ENCODE results near the gene COL4A1.

Gene COL4A1

DNA sequence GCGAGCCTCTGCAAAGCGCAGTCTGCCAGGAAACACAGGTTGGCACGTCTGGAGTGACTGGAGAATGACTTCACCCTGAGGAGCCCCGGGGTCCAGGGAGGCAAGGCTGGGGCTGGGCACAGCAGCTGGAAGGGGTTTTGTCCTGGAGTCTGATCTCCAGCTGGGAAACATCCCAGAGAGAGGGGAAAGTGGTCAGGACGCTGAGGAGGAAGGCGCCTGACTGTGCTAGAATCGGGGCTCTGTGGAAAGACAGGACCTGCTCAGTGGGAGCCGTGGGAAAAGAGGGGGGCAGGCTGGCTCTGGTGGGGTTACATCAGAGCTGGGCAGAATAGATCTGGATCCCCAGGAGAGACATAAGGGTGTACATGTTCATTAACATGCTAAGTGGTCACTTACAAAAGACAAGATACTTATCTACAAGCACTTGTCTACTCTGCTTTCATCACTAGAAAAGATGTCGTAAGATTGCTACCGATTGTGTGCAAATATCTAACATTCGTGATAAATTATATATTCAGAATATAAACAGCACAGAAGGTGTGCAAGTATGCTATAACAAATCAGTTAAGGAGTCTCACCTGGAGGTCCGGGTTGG is 106.6 kb downstream of the COL4A1 start:
- Histone ChIP-seq H2AFZ (ENCODE audit: low read depth) (no peak overlapping the region), H3K4me3 (IDR thresholded peaks at IDR 0.05; ENCODE audit: insufficient read depth, low read depth, low read length) (no peak overlapping the region), H3K79me2 (ENCODE audit: insufficient read depth, low read depth) (no peaks in the 10 kb centered on the region), H3K27me3 (ENCODE audit: insufficient read depth, low read depth) (no peaks in the 10 kb centered on the region), H3K9ac (no peak overlapping the region), H3K4me2 (no peak overlapping the region), H3K4me1 (ENCODE audit: low read depth, poor library complexity, severe bottlenecking) (no peaks in the 10 kb centered on the region), H4K20me1 (ENCODE audit: insufficient read depth) (no peaks in the 10 kb centered on the region), H3K27ac (no peak overlapping the region), H3K36me3 (ENCODE audit: insufficient read depth) (no peaks in the 10 kb centered on the region)
- TF ChIP-seq, protein P1, sequence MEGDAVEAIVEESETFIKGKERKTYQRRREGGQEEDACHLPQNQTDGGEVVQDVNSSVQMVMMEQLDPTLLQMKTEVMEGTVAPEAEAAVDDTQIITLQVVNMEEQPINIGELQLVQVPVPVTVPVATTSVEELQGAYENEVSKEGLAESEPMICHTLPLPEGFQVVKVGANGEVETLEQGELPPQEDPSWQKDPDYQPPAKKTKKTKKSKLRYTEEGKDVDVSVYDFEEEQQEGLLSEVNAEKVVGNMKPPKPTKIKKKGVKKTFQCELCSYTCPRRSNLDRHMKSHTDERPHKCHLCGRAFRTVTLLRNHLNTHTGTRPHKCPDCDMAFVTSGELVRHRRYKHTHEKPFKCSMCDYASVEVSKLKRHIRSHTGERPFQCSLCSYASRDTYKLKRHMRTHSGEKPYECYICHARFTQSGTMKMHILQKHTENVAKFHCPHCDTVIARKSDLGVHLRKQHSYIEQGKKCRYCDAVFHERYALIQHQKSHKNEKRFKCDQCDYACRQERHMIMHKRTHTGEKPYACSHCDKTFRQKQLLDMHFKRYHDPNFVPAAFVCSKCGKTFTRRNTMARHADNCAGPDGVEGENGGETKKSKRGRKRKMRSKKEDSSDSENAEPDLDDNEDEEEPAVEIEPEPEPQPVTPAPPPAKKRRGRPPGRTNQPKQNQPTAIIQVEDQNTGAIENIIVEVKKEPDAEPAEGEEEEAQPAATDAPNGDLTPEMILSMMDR (conservative IDR thresholded peaks at IDR 0.05; ENCODE audit: low read depth, low read length) = no peak

DNA sequence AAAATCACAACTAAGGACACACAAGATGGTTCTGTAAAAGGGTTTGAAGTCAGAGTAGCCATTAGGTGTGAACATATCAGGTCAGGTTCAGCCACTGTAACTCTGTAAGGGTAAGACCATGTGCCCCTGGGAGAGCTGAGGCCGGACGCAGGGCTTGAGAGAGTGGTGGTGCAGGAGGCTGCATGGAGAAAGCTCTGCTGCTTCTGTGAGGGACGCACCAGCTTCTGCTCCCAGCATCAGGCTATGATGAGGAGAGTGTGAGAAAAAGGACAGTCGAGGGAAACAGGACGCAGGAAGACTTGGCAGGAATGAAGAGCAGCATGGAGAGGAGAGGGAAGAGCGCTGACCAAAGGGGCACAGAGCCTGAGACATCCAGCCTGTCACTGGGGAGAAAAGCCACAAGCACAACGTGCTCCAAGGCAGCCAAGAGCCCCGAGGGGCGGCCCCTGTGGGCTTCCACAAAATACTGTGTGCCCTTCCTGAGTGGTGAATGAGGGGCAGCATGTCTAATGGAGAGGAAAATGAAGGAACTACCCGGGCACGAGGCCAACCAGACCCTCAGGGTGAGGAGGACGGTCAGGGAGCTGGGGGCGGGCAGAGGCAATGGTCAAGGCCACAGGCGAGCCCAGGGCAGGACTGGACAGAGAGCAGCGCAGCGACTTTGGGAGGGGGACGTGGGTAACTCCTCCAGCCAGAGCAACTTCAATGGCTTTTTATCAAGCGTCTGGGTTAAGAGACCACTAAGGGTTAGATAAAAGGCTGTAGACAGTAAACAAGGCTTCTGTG is 107.7 kb downstream of the COL4A1 start:
- Histone ChIP-seq H3K79me2 (ENCODE audit: insufficient read depth, low read depth) (no peaks in the 10 kb centered on the region), H2AFZ (ENCODE audit: low read depth) (no peak overlapping the region), H3K4me3 (IDR thresholded peaks at IDR 0.05; ENCODE audit: insufficient read depth, low read depth, low read length) (no peak overlapping the region), H3K36me3 (ENCODE audit: insufficient read depth) (no peaks in the 10 kb centered on the region), H3K4me1 (ENCODE audit: low read depth, poor library complexity, severe bottlenecking) (no peaks in the 10 kb centered on the region), H4K20me1 (ENCODE audit: insufficient read depth) (no peaks in the 10 kb centered on the region), H3K4me2 (no peak overlapping the region), H3K9ac (no peak overlapping the region), H3K27ac (no peak overlapping the region), H3K27me3 (ENCODE audit: insufficient read depth, low read depth) (no peaks in the 10 kb centered on the region)
- TF ChIP-seq, protein P1 (conservative IDR thresholded peaks at IDR 0.05; ENCODE audit: low read depth, low read length) = no peak

DNA sequence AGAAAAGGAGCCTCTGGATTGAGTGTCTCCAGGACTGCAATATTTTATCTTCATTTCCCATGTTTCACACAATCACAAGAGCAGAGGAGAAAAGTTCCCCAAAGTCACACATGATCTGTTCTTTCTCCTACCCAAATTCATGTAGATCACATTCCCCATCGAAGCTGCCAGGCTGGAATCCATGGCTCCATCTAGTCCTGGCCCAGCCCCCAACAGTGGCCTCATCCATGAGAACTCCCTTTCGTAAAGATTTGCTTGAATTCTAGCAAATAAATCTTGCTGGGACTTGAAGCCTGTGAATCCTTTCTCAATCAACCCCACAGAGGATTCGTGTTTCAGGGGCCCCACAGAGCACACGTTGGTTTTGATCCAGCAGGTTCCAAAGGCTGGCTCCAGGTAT is 109.5 kb downstream of the COL4A1 start:
- Histone ChIP-seq H3K4me3 (IDR thresholded peaks at IDR 0.05; ENCODE audit: insufficient read depth, low read depth, low read length) (no peak overlapping the region), H3K36me3 (ENCODE audit: insufficient read depth) (no peaks in the 10 kb centered on the region), H3K4me2 (no peak overlapping the region)

DNA sequence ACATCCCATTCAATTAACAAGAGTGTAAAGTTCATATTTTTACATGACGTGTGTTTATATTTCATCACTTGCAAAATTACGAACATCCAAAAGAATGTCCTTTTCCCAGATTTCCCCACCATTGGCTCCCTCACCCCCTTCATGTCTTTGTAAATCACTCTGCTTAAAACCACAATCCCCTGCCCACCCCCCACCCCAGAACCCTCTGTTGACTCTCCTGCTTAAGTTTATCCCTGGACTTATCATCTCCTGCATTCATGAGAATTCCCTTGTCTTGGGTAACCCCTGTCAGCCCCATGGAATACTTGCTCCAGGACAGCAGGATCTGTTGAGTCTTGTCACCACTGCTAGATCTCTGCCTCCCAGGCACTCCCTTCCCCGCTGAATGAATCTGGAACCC is 109.9 kb downstream of the COL4A1 start:
- no peaks in the 10 kb centered on the region for H4K20me1 ChIP-seq (ENCODE audit: insufficient read depth)
- H3K36me3 ChIP-seq (ENCODE audit: insufficient read depth) = no peaks in the 10 kb centered on the region
- H3K4me2 ChIP-seq = no peak overlapping the region
- TF ChIP-seq, protein P1 (conservative IDR thresholded peaks at IDR 0.05; ENCODE audit: low read depth, low read length) = no peak
- H3K79me2 ChIP-seq (ENCODE audit: insufficient read depth, low read depth) = no peaks in the 10 kb centered on the region
- no peak overlapping the region for H3K9ac ChIP-seq
- no peak overlapping the region for H3K4me3 ChIP-seq (IDR thresholded peaks at IDR 0.05; ENCODE audit: insufficient read depth, low read depth, low read length)
- H3K27me3 ChIP-seq (ENCODE audit: insufficient read depth, low read depth) = no peaks in the 10 kb centered on the region
- no peak overlapping the region for H2AFZ ChIP-seq (ENCODE audit: low read depth)
- H3K4me1 ChIP-seq (ENCODE audit: low read depth, poor library complexity, severe bottlenecking) = no peaks in the 10 kb centered on the region
- no peak overlapping the region for H3K27ac ChIP-seq

More for the DNA sequence above, 109.5 kb downstream of the COL4A1 start:
- H3K27ac ChIP-seq = no peak overlapping the region
- no peak overlapping the region for H3K9ac ChIP-seq
- no peaks in the 10 kb centered on the region for H4K20me1 ChIP-seq (ENCODE audit: insufficient read depth)
- H3K4me1 ChIP-seq (ENCODE audit: low read depth, poor library complexity, severe bottlenecking) = no peaks in the 10 kb centered on the region
- no peaks in the 10 kb centered on the region for H3K27me3 ChIP-seq (ENCODE audit: insufficient read depth, low read depth)
- H2AFZ ChIP-seq (ENCODE audit: low read depth) = no peak overlapping the region
- no peaks in the 10 kb centered on the region for H3K79me2 ChIP-seq (ENCODE audit: insufficient read depth, low read depth)
- TF ChIP-seq, protein P1 (conservative IDR thresholded peaks at IDR 0.05; ENCODE audit: low read depth, low read length) = no peak
